Activated gamma-delta T cell (primary cell): ENCODE data around the gene TMEM45A.
"Not testable (repeated sequence)": the region's sequence is repeated elsewhere in the genome, so short reads cannot be mapped to it uniquely, and the experiment has no call there.

Experiments used
- DNase-seq: peaks from one replicate; lab custom pipeline; 2025; lab: John Stamatoyannopoulos, UW

TMEM45A gene

DNA sequence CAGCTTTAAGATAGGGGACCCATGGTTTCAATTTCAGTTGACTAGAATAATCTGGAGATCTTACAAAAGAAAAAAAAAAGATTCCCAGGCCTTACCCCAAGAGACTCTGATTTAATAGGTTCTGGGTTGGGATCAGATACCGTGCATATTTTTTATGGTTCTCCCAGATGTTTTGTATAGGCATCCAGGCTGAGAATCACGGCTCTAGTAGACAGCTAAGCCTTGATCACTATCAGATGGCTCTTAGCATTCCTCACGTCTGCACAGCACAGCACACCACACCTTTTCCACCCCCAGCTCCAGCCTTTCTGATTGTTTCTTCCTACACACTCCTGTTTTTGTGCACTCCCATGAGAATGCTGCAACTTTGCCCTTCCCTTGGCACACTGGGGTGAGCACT is 40.8 kb downstream of the TMEM45A start:
- no peak for DNase-seq

DNA sequence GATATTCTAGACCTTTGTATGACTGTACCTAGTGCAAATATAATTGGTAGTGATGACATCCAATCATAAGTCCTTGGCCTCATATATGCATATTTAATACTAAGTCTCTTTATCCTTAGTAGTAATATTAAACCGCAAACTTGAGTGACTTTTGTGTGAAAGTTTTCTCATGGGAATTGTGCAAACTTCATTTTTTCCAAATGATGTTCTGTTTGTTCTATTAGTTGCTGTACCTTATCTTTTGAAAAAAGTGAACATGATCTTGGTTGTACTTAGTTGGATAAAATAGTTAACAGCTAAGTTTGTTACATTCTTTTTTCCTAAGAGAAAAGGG is 43.2 kb downstream of the TMEM45A start:
- no peak for DNase-seq

- DNase-seq: no peak
Observed at GRCh38 chr3:100536093-100536492, 43.7 kb downstream of the TMEM45A start.

DNA sequence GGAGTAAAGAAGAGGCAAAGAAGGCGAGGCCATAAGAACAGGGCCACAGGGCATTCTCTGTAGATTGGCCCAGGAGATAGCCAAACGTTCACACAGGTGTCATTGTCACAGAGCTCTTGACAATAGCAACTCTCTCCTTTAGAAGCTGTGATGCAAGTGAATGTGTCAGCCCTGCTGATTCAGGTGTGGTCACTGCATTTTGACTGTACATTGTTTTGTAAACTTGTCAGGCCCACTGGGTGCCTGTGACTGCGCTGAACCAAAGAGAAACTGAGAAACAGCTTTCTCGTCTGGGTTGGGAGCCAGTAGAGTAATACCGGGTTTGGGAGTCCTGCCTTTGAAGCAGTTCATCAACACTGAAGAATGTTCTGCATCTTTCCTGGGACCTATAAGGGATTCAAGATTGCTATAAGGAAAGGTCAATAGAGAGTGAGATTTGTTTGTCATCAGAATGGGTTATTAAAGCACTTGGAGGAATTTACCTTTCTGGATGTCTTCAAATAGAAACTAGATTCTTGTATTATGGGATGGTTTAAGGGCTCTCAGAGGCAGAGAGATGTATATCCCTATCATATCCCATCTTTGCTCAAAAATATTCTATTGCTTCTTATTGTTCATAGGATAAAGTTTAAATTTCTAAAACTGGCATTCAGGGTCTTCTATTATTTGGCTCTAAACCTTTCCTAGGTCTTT is 45.4 kb downstream of the TMEM45A start:
- DNase-seq: no peak

GRCh38 chr3:100538339-100538706 is 45.9 kb downstream of the TMEM45A start:
- DNase-seq: no peak

GRCh38 chr3:100540791-100541334 is 48.4 kb downstream of the TMEM45A start:
- no peak for DNase-seq

DNA sequence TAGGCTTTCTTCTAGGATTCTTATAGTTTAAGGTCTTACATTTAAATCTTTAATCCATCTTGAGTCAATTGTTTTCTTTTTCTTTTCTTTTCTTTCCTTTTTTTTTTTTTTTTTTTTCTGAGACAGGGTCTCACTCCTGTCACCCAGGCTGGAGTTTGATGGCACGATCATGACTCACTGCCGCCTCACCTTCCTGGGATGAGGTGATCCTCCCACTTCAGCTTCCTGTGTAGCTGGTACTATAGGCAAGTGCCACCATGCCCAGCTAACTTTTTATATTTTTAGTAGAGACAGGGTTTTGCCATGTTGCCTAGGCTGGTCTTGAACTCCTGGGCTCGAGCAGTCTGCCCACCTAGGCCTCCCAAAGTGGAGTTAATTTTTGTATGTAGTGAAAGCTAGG is 49.0 kb downstream of the TMEM45A start:
- not testable (repeated sequence) for DNase-seq

- no peak for DNase-seq
Observed at GRCh38 chr3:100545371-100545770, 53.0 kb downstream of the TMEM45A start.

GRCh38 chr3:100546020-100546744 is 53.8 kb downstream of the TMEM45A start:
- no peak for DNase-seq

DNA sequence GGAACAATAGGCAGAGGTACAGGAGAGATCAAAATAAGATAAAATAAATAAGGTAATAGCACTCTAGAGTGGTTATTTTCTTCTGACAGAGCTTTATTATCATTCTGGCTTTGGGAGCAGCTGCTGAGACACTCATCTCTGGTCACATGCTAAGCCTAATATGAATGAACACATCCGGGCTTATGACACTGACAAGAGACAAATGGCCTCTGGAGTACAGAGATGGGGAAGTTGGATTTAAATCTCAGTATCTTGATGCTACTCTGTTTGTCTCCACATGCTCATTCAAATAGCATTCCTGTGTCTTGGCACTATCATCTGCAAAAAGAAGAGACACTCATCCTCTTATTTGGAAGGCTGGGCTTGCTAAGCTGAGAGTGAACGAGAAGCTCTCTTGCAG is 55.6 kb downstream of the TMEM45A start:
- no peak for DNase-seq

DNA sequence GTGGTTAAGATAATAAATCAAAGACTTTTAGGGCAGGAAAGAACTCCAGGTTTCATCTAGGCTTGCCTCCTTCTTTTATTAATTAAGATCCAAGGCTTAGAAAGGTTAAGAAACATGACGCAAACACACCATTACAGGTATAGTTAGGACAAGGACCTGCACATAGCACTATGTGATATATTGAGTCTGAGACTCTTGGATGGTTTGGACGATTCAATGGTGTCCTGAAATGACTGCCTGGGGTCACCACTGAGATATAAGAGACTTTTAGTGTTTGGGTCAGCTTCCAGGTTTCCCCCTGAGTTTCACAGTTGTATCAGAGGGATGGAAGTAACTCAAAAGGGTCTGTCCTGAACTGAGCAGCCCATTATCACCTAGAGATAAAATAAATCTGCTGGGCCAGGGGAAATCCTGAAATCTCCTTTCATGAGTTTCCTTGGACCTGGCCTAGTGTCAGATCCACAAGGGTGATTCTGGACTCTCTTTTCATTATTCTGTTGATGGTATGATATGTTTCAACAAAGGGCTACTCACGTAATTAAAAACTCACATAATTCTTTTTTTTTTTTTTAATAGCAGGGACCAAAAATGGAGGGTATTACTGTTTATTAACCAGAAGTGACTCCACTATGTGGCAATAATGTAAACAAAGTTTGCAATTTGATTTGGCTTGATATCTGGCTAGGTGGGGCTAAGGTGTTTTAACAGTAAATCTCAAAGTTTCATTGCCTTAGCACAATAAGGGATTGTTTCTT is 61.4 kb downstream of the TMEM45A start:
- no peak for DNase-seq

- no peak for DNase-seq
Observed at GRCh38 chr3:100554373-100554676, 61.9 kb downstream of the TMEM45A start.

- DNase-seq: no peak
Observed at GRCh38 chr3:100556673-100557310, 64.4 kb downstream of the TMEM45A start.

GRCh38 chr3:100558233-100558632 is 65.8 kb downstream of the TMEM45A start:
- no peak for DNase-seq

GRCh38 chr3:100560426-100560825 is 68.0 kb downstream of the TMEM45A start:
- no peak for DNase-seq

DNA sequence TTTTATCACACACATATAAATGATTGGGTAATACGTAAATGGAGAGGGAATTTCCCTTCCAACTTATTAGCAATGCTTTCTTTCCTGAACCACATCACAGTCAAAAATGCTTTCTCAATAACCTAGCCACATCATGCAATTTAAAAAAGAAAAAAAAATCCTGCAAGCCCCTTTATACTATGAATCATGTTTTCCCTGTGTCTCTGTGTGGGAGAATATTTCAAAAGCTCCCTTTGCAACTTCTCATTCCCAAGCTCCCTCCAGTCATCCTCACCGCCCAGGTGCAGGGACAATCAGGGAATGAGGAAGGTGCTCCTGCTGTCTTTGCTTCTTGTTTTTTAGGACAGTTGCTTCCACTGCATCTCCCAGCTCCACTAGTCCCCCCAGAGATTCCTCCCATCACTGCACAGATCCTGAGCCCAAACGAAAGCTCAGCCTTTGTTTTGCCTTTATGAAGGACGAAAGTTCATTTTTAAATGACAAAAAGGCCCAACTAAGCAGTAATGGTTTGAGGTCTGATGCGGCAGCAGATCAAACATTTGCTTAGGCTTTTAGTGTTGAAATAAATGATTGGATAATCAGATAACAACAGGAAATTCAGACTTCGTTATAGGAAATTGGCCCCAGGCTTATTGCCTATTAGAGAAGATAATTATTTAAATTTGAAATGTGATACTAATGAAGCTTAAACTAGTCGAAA is 69.2 kb downstream of the TMEM45A start:
- DNase-seq: no peak

- DNase-seq: no peak
Observed at GRCh38 chr3:100562224-100562857, 69.9 kb downstream of the TMEM45A start.

- no peak for DNase-seq
Observed at GRCh38 chr3:100563228-100563627, 70.8 kb downstream of the TMEM45A start.

- DNase-seq: no peak
Observed at GRCh38 chr3:100563652-100564211, 71.3 kb downstream of the TMEM45A start.

DNA sequence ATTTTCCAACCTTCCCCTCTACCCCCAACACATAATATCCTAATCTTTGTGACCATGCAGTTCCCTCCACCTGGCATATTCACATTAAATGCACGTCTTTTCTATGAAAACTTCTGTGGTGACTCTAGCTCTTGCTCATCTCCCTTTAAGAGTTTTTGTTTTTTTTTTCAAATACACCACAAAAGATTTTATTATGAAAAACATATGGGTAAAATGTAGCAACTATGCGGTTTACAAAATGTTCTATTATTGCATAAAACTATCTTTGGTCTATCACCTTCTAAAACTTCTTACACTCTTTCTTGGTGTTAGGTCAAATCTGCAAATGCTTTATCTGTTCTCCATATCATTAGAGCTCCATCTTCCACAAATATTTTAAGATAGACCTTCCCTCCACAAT is 78.4 kb downstream of the TMEM45A start:
- DNase-seq: no peak

DNA sequence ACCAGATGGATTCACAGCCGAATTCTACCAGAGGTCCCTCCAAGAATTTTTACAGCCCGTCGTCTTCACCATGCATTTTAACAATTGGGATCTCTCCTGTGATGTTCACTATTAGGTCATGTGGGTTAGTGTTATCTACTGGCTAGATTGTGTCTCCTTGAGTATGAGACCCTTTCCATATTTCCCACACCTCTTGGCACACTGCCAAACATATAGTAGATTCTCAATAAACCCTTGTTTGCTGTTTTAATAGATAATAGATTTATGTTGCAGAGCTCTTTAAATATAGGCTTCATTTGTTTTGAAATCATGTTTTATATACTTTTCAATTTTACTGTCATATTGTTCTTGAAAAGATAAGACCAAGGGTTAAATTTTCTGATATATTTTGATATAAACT is 82.1 kb downstream of the TMEM45A start:
- no peak for DNase-seq
